Neuronal stem cell (in vitro differentiated cells): ENCODE data around the gene TSPAN14.

Experiments
- DNase-seq: peaks from one replicate; pipeline ENCODE4 v3.0.0-alpha.2; 2013; ENCODE audit warnings: low spot score
- H2AFZ ChIP-seq: one replicate; pipeline ENCODE4 v1.6.1; 2013; ENCODE audit warnings: mild to moderate bottlenecking, low read length, inconsistent platforms
- H2AK5ac ChIP-seq: 2 replicates; pipeline ENCODE4 v1.6.1; 2013; ENCODE audit warnings: low read depth, mild to moderate bottlenecking, inconsistent platforms, low read length, moderate library complexity, mixed read lengths
- H2BK120ac ChIP-seq: 2 replicates; pipeline ENCODE4 v1.6.1; 2013; ENCODE audit warnings: low read depth, mild to moderate bottlenecking, inconsistent platforms, low read length, moderate library complexity, mixed read lengths
- H2BK12ac ChIP-seq: one replicate; pipeline ENCODE4 v1.6.1; 2013; ENCODE audit warnings: low read length, inconsistent platforms
- H2BK15ac ChIP-seq: 2 replicates; pipeline ENCODE4 v1.6.1; 2013; ENCODE audit warnings: mild to moderate bottlenecking, low read length, inconsistent platforms, mixed read lengths
- H2BK5ac ChIP-seq: one replicate; pipeline ENCODE4 v1.6.1; 2013; ENCODE audit warnings: inconsistent platforms, mild to moderate bottlenecking, low read length, moderate library complexity
- H3K14ac ChIP-seq: one replicate; pipeline ENCODE4 v1.6.1; 2013; ENCODE audit warnings: low read length, inconsistent platforms
- H3K18ac ChIP-seq: 2 replicates; pipeline ENCODE4 v1.6.1; 2013; ENCODE audit warnings: low read length, inconsistent platforms
- H3K23ac ChIP-seq: 2 replicates; pipeline ENCODE4 v1.6.1; 2013; ENCODE audit warnings: low read depth, mild to moderate bottlenecking, mixed read lengths, low read length, inconsistent platforms; ENCODE audit not compliant: poor library complexity
- H3K27ac ChIP-seq: replicated peaks from 3 replicates; pipeline ENCODE4 v1.5.1; 2013; ENCODE audit warnings: low read length, inconsistent platforms
- H3K27me3 ChIP-seq, 3 experiments: 2 replicates each; pipeline ENCODE4 v1.6.1; 2013; ENCODE audit warnings: low read length in 3 of 3, mild to moderate bottlenecking in 2 of 3, inconsistent platforms in 1 of 3, low read depth in 1 of 3, mixed read lengths in 1 of 3, moderate library complexity in 1 of 3; ENCODE audit not compliant: control insufficient read depth in 3 of 3, insufficient read depth in 3 of 3
- H3K36me3 ChIP-seq, 2 donors: replicated peaks in 1 of 2; 2 replicates each; pipeline ENCODE4 v1.6.1; 2013; ENCODE audit warnings: low read length in 2 of 2; ENCODE audit not compliant: control insufficient read depth in 2 of 2, insufficient read depth in 2 of 2
- H3K4ac ChIP-seq: 2 replicates; pipeline ENCODE4 v1.6.1; 2013; ENCODE audit warnings: inconsistent platforms, mild to moderate bottlenecking, low read length, moderate library complexity
- H3K4me1 ChIP-seq, 2 donors: 1 replicate in 1 of 2; 2 replicates in 1 of 2; pipeline ENCODE4 v1.6.1; 2013; ENCODE audit warnings: low read length in 2 of 2, low read depth in 1 of 2; ENCODE audit not compliant: control insufficient read depth in 2 of 2, insufficient read depth in 1 of 2
- H3K4me2 ChIP-seq: one replicate; pipeline ENCODE4 v1.6.1; 2013; ENCODE audit warnings: mild to moderate bottlenecking, low read length, inconsistent platforms; ENCODE audit not compliant: insufficient read depth, poor library complexity, severe bottlenecking
- H3K4me3 ChIP-seq, 2 donors: 2 replicates each; pipeline ENCODE4 v1.5.1; 2013; ENCODE audit warnings: low read length in 2 of 2, mild to moderate bottlenecking in 2 of 2, inconsistent platforms in 1 of 2, moderate library complexity in 1 of 2
- H3K79me1 ChIP-seq: one replicate; pipeline ENCODE4 v1.6.1; 2013; ENCODE audit warnings: low read depth, mild to moderate bottlenecking, inconsistent platforms, low read length, moderate library complexity
- H3K9ac ChIP-seq: one replicate; pipeline ENCODE4 v1.6.1; 2013; ENCODE audit warnings: mild to moderate bottlenecking, low read depth, low read length, inconsistent platforms; ENCODE audit not compliant: poor library complexity
- H3K9me3 ChIP-seq, 2 donors: replicated peaks in 1 of 2; 2 replicates each; pipeline versions ENCODE3 to v1.6.1; 2013; ENCODE audit warnings: low read length in 2 of 2, mild to moderate bottlenecking in 2 of 2, inconsistent platforms in 1 of 2, low read depth in 1 of 2, mixed read lengths in 1 of 2, moderate library complexity in 1 of 2; ENCODE audit not compliant: control insufficient read depth in 2 of 2, insufficient read depth in 1 of 2
- H4K8ac ChIP-seq: one replicate; pipeline ENCODE4 v1.6.1; 2013; ENCODE audit warnings: low read depth, mild to moderate bottlenecking, inconsistent platforms, low read length, moderate library complexity
- H4K91ac ChIP-seq: one replicate; pipeline ENCODE4 v1.6.1; 2013; ENCODE audit warnings: low read length, low read depth, mild to moderate bottlenecking, inconsistent platforms; ENCODE audit not compliant: poor library complexity
- WGBS, 2 donors: extraction: QIAGEN DNeasy Blood & Tissue Kit; methylation state at CpG; one replicate each; pipeline ENCODE4 v1.1.7; 2013; ENCODE audit warnings: missing lambda C conversion rate in 2 of 2, mixed read lengths in 1 of 2; ENCODE audit not compliant: insufficient read length in 2 of 2, insufficient replicate concordance in 1 of 2; ENCODE audit errors: extremely low coverage in 2 of 2; 5-methylcytosine and 5-hydroxymethylcytosine counted together

Gene TSPAN14

DNA sequence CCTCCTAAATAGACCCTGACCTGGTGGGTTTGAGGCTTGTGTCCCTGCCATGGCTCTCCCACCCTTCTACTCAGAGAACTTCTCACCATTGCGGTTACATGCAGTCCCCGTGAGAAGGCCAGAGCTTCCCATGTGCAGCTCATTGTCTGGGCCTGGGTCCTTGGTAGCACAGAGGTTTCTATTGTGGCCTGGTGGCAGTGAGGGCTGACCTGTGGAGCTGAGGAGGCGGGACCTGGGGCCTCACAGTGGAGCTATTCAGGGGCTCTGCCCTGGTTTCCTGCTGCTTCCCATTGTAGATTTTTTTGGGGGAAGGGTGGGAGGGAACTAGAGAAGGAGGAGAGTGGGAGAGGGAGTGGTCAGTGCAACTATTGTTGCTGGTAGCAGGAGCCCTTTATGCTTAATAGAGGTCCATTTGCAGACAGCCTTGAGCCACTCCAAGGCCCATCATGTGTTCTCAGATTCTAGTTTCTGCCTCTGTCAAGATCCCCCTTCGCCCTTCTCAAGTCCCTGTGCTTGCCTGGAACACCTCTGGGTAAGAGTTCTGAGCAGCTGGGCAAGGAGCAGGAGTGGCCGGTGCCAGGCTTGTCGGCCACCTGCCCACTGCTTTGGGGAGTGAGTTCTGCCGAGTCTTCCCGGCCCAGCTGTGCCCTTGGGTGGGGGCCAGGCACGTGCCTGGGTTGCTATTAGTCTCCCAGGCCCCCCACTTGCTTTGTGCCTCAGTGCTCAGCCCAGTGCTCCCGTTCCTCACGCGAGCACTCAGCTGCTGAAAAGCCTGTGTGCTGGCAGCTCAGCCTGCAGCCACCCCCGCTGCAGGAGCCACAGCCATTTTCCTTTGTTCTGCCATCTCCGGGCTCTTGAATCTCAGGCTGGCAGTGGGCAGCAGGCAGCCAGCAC lies 10.7 kb downstream of the TSPAN14 start:
- no CpG with 5 or more reads among the region's 14 CpGs for WGBS, 2 donors
- Histone ChIP-seq H2BK5ac (peak overlapping the region; percentile 100), H3K27me3 (no peaks in the 10 kb centered on the region), H2AFZ (peak overlapping the region; percentile 6), H4K91ac (peak overlapping the region; percentile 100), H2AK5ac (peak overlapping the region; percentile 98), H2BK15ac (peak overlapping the region; percentile 96), H3K14ac (peak overlapping the region; percentile 58), H3K18ac (peak overlapping the region; percentile 98), H3K36me3 (peaks cover 1 to 14% of the 10 kb centered on the region in 2 donors), H3K4me2 (peak overlapping the region; percentile 64), H2BK120ac (peak overlapping the region; percentile 100), H3K27ac (peak overlapping the region; percentile 99), H3K23ac (no peak overlapping the region), H3K9me3 (no peaks in the 10 kb centered on the region), H3K4ac (peak overlapping the region; percentile 72), H4K8ac (no peak overlapping the region), H3K79me1 (peaks cover 6% of the 10 kb centered on the region), H3K4me3 (peak overlapping the region; percentile 16 to 51), H3K4me1 (peaks cover 72 to 84% of the 10 kb centered on the region in 2 donors), H3K9ac (peak overlapping the region; percentile 87), H2BK12ac (peak overlapping the region; percentile 78)
- peak; percentile 84 for DNase-seq

GRCh38 chr10:80465451-80465835 lies 11.3 kb downstream of the TSPAN14 start:
- peak overlapping the region; percentile 64 for H3K4me2 ChIP-seq
- no peak overlapping the region for H4K8ac ChIP-seq
- H2AFZ ChIP-seq: peak overlapping the region; percentile 6
- peak overlapping the region; percentile 67 for H2BK15ac ChIP-seq
- peak overlapping the region; percentile 99 for H2BK120ac ChIP-seq
- H3K79me1 ChIP-seq: peaks cover 6% of the 10 kb centered on the region
- peak overlapping the region; percentile 72 for H3K4ac ChIP-seq
- H2BK5ac ChIP-seq: peak overlapping the region; percentile 100
- H3K23ac ChIP-seq: no peak overlapping the region
- no peak overlapping the region for H3K14ac ChIP-seq
- no peak overlapping the region for H2BK12ac ChIP-seq
- H3K27me3 ChIP-seq: no peaks in the 10 kb centered on the region
- peaks cover 1 to 21% of the 10 kb centered on the region in 2 donors for H3K36me3 ChIP-seq
- no CpG with 5 or more reads among the region's 3 CpGs for WGBS, 2 donors
- no peak for DNase-seq
- H3K4me1 ChIP-seq: peaks cover 70 to 80% of the 10 kb centered on the region in 2 donors
- no peaks in the 10 kb centered on the region for H3K9me3 ChIP-seq
- peak overlapping the region; percentile 98 for H3K18ac ChIP-seq
- H3K9ac ChIP-seq: peak overlapping the region; percentile 31
- peak overlapping the region; percentile 98 for H2AK5ac ChIP-seq
- peak overlapping the region in 1 of 2 donors; percentile 51 for H3K4me3 ChIP-seq
- H4K91ac ChIP-seq: peak overlapping the region; percentile 100
- peak overlapping the region; percentile 98 for H3K27ac ChIP-seq

GRCh38 chr10:80465839-80466590 lies 11.9 kb downstream of the TSPAN14 start:
- no peak for DNase-seq
- Histone ChIP-seq H2BK15ac (no peak overlapping the region), H4K8ac (no peak overlapping the region), H3K23ac (no peak overlapping the region), H3K9me3 (no peaks in the 10 kb centered on the region), H3K27ac (peak overlapping the region; percentile 98), H3K9ac (no peak overlapping the region), H3K27me3 (no peaks in the 10 kb centered on the region), H3K4me3 (peak overlapping the region in 1 of 2 donors; percentile 51), H3K4ac (no peak overlapping the region), H4K91ac (no peak overlapping the region), H2AK5ac (no peak overlapping the region), H2BK5ac (no peak overlapping the region), H3K36me3 (peaks cover 1 to 26% of the 10 kb centered on the region in 2 donors), H3K4me2 (no peak overlapping the region), H3K18ac (no peak overlapping the region), H2BK12ac (no peak overlapping the region), H3K79me1 (peaks cover 6% of the 10 kb centered on the region), H3K4me1 (peaks cover 64 to 75% of the 10 kb centered on the region in 2 donors), H2AFZ (no peak overlapping the region), H3K14ac (no peak overlapping the region), H2BK120ac (no peak overlapping the region)
- WGBS, 2 donors: no CpG with 5 or more reads among the region's 10 CpGs
